ENCODE measurements around the gene RABGAP1. TPM values are rescaled to one million over a fixed set of nuclear protein-coding genes. Genes with fewer than 3 reads are reported as not detected.

The RABGAP1 gene
- total RNA-seq, 1 donor from 2014 or later, result 44.7 TPM

DNA sequence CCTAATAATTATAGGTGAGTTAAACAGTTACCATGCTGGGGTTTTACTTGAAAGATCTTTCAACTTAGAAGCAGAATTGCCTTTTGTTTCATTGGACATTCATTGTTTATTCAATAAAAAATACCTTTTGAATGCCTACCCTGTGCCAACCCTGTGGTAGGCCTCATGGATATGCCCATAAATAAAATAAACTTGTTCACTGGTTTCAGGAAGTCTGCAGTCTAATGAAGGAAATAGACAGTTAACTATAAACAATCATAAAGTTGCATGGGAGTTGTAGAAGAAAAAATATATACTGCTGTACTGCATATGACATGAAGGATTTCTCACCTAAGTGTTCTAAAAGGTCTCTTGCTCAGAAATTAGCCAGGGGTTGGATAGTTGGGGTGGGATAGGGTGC is 87.3 kb downstream of the RABGAP1 start:
- H3K4me2 ChIP-seq (ENCODE audit: low read length), result no peak overlapping the region
- H3K27ac Mint-ChIP-seq (ENCODE audit: unreplicated experiment), result no peak overlapping the region
- H3K27me3 Mint-ChIP-seq (ENCODE audit: low read depth, unreplicated experiment), result no peaks in the 10 kb centered on the region
- H3K36me3 ChIP-seq (ENCODE audit: insufficient read depth, low read length), result no peaks in the 10 kb centered on the region
- no peak overlapping the region for H2AFZ ChIP-seq (ENCODE audit: low read depth, low read length)
- no peaks in the 10 kb centered on the region for H4K20me1 ChIP-seq (ENCODE audit: insufficient read depth, low read length)
- no peaks in the 10 kb centered on the region for H3K27me3 ChIP-seq (ENCODE audit: insufficient read depth, low read length)
- peaks cover 4% of the 10 kb centered on the region for H3K36me3 Mint-ChIP-seq (ENCODE audit: low read depth, unreplicated experiment)
- no peak for TF ChIP-seq EZH2 (IDR thresholded peaks at IDR 0.05; ENCODE audit: insufficient read depth, low read length)
- TF ChIP-seq, protein P1, sequence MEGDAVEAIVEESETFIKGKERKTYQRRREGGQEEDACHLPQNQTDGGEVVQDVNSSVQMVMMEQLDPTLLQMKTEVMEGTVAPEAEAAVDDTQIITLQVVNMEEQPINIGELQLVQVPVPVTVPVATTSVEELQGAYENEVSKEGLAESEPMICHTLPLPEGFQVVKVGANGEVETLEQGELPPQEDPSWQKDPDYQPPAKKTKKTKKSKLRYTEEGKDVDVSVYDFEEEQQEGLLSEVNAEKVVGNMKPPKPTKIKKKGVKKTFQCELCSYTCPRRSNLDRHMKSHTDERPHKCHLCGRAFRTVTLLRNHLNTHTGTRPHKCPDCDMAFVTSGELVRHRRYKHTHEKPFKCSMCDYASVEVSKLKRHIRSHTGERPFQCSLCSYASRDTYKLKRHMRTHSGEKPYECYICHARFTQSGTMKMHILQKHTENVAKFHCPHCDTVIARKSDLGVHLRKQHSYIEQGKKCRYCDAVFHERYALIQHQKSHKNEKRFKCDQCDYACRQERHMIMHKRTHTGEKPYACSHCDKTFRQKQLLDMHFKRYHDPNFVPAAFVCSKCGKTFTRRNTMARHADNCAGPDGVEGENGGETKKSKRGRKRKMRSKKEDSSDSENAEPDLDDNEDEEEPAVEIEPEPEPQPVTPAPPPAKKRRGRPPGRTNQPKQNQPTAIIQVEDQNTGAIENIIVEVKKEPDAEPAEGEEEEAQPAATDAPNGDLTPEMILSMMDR (IDR thresholded peaks at IDR 0.05; ENCODE audit: insufficient read depth, low read depth, low read length), result no peak
- H3K27ac ChIP-seq (ENCODE audit: low read depth, low read length), result no peak overlapping the region
- H3K4me1 ChIP-seq (ENCODE audit: insufficient read depth, low read length), result peaks cover under 1% of the 10 kb centered on the region
- H3K79me2 ChIP-seq (ENCODE audit: insufficient read depth, low read length), result no peaks in the 10 kb centered on the region
- FAIRE-seq (no peak), DNase-seq (ENCODE audit: low read depth) (no peak)
- H3K9me3 Mint-ChIP-seq (ENCODE audit: unreplicated experiment), result no peaks in the 10 kb centered on the region
- no peak overlapping the region for H3K9ac ChIP-seq (ENCODE audit: low read length)
- no peak overlapping the region for H3K4me3 Mint-ChIP-seq (ENCODE audit: unreplicated experiment)
- peaks cover 14% of the 10 kb centered on the region for H3K4me1 Mint-ChIP-seq (ENCODE audit: low read depth, unreplicated experiment)
- H3K4me3 ChIP-seq (ENCODE audit: insufficient read depth, low read depth, low read length), result no peak overlapping the region
- no peaks in the 10 kb centered on the region for H3K9me3 ChIP-seq (ENCODE audit: insufficient read depth, low read depth, low read length)

DNA sequence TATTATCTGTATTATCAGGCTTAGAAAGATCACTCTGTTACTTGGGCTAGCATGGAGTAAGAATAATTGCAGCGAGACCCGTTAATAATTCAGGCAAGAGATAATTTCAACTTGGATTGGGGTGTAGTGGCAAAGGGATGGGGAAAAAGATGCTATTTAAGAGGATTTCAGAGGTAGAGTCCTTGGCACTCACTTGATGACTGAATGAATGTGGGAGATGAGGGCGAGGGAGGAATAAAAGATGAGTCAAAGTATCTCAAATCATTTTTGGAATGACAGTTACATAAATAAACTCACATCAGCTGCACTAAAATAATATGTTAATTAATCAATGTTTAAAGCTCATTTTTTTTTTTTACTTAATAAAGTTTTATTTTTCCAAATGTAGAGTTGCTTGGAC is 88.2 kb downstream of the RABGAP1 start:
- H3K4me1 Mint-ChIP-seq (ENCODE audit: low read depth, unreplicated experiment), result peaks cover 22% of the 10 kb centered on the region
- Histone ChIP-seq H3K4me1 (ENCODE audit: insufficient read depth, low read length) (peaks cover 5% of the 10 kb centered on the region), H3K27me3 (ENCODE audit: insufficient read depth, low read length) (no peaks in the 10 kb centered on the region), H3K36me3 (ENCODE audit: insufficient read depth, low read length) (no peaks in the 10 kb centered on the region), H4K20me1 (ENCODE audit: insufficient read depth, low read length) (peaks cover under 1% of the 10 kb centered on the region), H3K27ac (ENCODE audit: low read depth, low read length) (no peak overlapping the region), H3K9ac (ENCODE audit: low read length) (no peak overlapping the region), H3K4me2 (ENCODE audit: low read length) (no peak overlapping the region), H3K9me3 (ENCODE audit: insufficient read depth, low read depth, low read length) (no peaks in the 10 kb centered on the region), H3K4me3 (ENCODE audit: insufficient read depth, low read depth, low read length) (no peak overlapping the region), H3K79me2 (ENCODE audit: insufficient read depth, low read length) (no peaks in the 10 kb centered on the region), H2AFZ (ENCODE audit: low read depth, low read length) (no peak overlapping the region)
- H3K27me3 Mint-ChIP-seq (ENCODE audit: low read depth, unreplicated experiment), result no peaks in the 10 kb centered on the region
- peaks cover 4% of the 10 kb centered on the region for H3K36me3 Mint-ChIP-seq (ENCODE audit: low read depth, unreplicated experiment)
- FAIRE-seq (no peak), DNase-seq (ENCODE audit: low read depth) (no peak)
- no peaks in the 10 kb centered on the region for H3K9me3 Mint-ChIP-seq (ENCODE audit: unreplicated experiment)
- no peak overlapping the region for H3K4me3 Mint-ChIP-seq (ENCODE audit: unreplicated experiment)
- no peak overlapping the region for H3K27ac Mint-ChIP-seq (ENCODE audit: unreplicated experiment)
- TF ChIP-seq EZH2 (IDR thresholded peaks at IDR 0.05; ENCODE audit: insufficient read depth, low read length), result no peak
- TF ChIP-seq, protein P1 (IDR thresholded peaks at IDR 0.05; ENCODE audit: insufficient read depth, low read depth, low read length), result no peak

DNA sequence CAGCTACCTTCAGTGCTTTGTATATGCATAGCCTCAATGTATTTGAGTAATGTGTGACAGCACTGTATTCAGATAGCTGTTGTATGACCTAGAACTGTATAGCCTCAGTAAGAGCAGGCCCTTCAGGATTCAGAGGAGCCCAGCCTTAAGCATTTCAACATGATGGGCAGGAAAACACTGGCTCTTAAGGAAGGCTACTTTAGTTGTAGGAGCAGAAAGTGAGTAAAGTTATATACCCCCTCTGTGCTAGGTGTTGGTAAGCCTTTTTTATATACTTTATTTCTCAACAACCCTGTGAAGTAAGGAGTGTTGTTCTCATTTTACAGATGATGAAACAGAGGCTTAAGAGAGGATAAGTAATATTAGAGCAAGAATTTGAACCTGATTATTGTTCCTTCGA is 91.1 kb downstream of the RABGAP1 start:
- peaks cover 5% of the 10 kb centered on the region for H3K4me1 ChIP-seq (ENCODE audit: insufficient read depth, low read length)
- no peak overlapping the region for H3K4me2 ChIP-seq (ENCODE audit: low read length)
- H3K9me3 ChIP-seq (ENCODE audit: insufficient read depth, low read depth, low read length), result no peaks in the 10 kb centered on the region
- no peak for DNase-seq (ENCODE audit: low read depth)
- no peaks in the 10 kb centered on the region for H3K9me3 Mint-ChIP-seq (ENCODE audit: unreplicated experiment)
- H3K27ac Mint-ChIP-seq (ENCODE audit: unreplicated experiment), result no peak overlapping the region
- peaks cover 4% of the 10 kb centered on the region for H3K36me3 ChIP-seq (ENCODE audit: insufficient read depth, low read length)
- H3K79me2 ChIP-seq (ENCODE audit: insufficient read depth, low read length), result no peaks in the 10 kb centered on the region
- TF ChIP-seq, protein P1 (IDR thresholded peaks at IDR 0.05; ENCODE audit: insufficient read depth, low read depth, low read length), result no peak
- H3K4me3 Mint-ChIP-seq (ENCODE audit: unreplicated experiment), result no peak overlapping the region
- FAIRE-seq, result no peak
- peaks cover 8% of the 10 kb centered on the region for H3K36me3 Mint-ChIP-seq (ENCODE audit: low read depth, unreplicated experiment)
- H4K20me1 ChIP-seq (ENCODE audit: insufficient read depth, low read length), result peaks cover 4% of the 10 kb centered on the region
- H3K4me3 ChIP-seq (ENCODE audit: insufficient read depth, low read depth, low read length), result no peak overlapping the region
- H3K27ac ChIP-seq (ENCODE audit: low read depth, low read length), result no peak overlapping the region
- H3K4me1 Mint-ChIP-seq (ENCODE audit: low read depth, unreplicated experiment), result peaks cover 29% of the 10 kb centered on the region
- H3K9ac ChIP-seq (ENCODE audit: low read length), result no peak overlapping the region
- H3K27me3 Mint-ChIP-seq (ENCODE audit: low read depth, unreplicated experiment), result no peaks in the 10 kb centered on the region
- H2AFZ ChIP-seq (ENCODE audit: low read depth, low read length), result no peak overlapping the region
- H3K27me3 ChIP-seq (ENCODE audit: insufficient read depth, low read length), result no peaks in the 10 kb centered on the region

Measured in astrocyte (in vitro differentiated cells and primary cell).